Endothelial cell of umbilical vein (primary cell): ENCODE measurements around the gene TRAF7. TPM values are rescaled to one million over a fixed set of nuclear protein-coding genes. Genes with fewer than 3 reads are reported as not detected.

Experiments
- BruUV-seq: library from RNA; stranded (reverse); fragments of 400-500 nt; replicated peaks from 2 replicates; lab custom pipeline; 2021; lab: Mats Ljungman, UMichigan
- CTCF ChIA-PET: fragments of 300-600, 350-600 bp; sonication (Branson Sonifier 250); formaldehyde crosslinking; loops from one replicate; lab custom pipeline; 2021; ENCODE audit warnings: antibody characterized with exemption, inconsistent platforms; lab: Charles Lee
- POLR2A ChIA-PET: fragments of 300-600, 350-600 bp; sonication (Branson Sonifier 250); formaldehyde crosslinking; loops from one replicate; lab custom pipeline; 2021; ENCODE audit warnings: antibody characterized with exemption, inconsistent platforms; lab: Charles Lee
- DNase-seq: peaks from one replicate; pipeline ENCODE4 v3.0.0-alpha.2; 2011; ENCODE audit warnings: low read depth, low spot score
- FAIRE-seq: peaks from 2 replicates; lab custom pipeline; 2011; peaks lifted over from hg19 to GRCh38; lab: Jason Lieb, UNC
- H2AFZ ChIP-seq: 2 replicates; pipeline ENCODE4 v1.6.0; 2012; ENCODE audit warnings: low read depth, low read length, control low read depth, inconsistent platforms
- H3K27ac ChIP-seq: 2 replicates; pipeline ENCODE4 v1.5.1; 2011; ENCODE audit warnings: low read depth, mild to moderate bottlenecking, control low read depth, low read length, moderate library complexity; ENCODE audit not compliant: insufficient read depth
- H3K27me3 ChIP-seq, 2 experiments: 2 replicates each; pipeline versions ENCODE4 v1.6.0 to v1.6.1; 2011; ENCODE audit warnings: low read length in 2 of 2, mixed read lengths in 1 of 2; ENCODE audit not compliant: control insufficient read depth in 2 of 2, insufficient read depth in 2 of 2
- H3K36me3 ChIP-seq, 2 experiments: 2 replicates in 1 of 2; 3 replicates in 1 of 2; pipeline ENCODE4 v1.5.1; 2011; ENCODE audit warnings: low read length in 2 of 2, mild to moderate bottlenecking in 1 of 2, moderate library complexity in 1 of 2; ENCODE audit not compliant: control insufficient read depth in 2 of 2, insufficient read depth in 2 of 2; ENCODE audit errors: extremely low read depth in 1 of 2
- H3K4me1 ChIP-seq: 3 replicates; pipeline ENCODE4 v1.5.1; 2011; ENCODE audit warnings: mild to moderate bottlenecking, low read length; ENCODE audit not compliant: control insufficient read depth, insufficient read depth; ENCODE audit errors: extremely low read depth
- H3K4me2 ChIP-seq: 2 replicates; pipeline ENCODE4 v1.6.1; 2011; ENCODE audit warnings: low read length, control low read depth, mixed read lengths; ENCODE audit not compliant: insufficient read depth
- H3K4me3 ChIP-seq, 3 experiments: fragments of 200-600 bp in 1 of 3; sonication (generic), shearing (Covaris generic) in 1 of 3; replicated peaks in 1 of 3; 2 replicates each; pipeline ENCODE4 v1.5.1; 2011 to 2016; ENCODE audit warnings: control low read depth in 3 of 3, low read length in 3 of 3, mild to moderate bottlenecking in 2 of 3, inconsistent platforms in 1 of 3, low read depth in 1 of 3, moderate library complexity in 1 of 3; ENCODE audit not compliant: insufficient read depth in 1 of 3
- H3K79me2 ChIP-seq: 2 replicates; pipeline ENCODE4 v1.6.0; 2012; ENCODE audit warnings: low read length, inconsistent platforms; ENCODE audit not compliant: control insufficient read depth, insufficient read depth
- H3K9ac ChIP-seq: replicated peaks from 2 replicates; pipeline ENCODE3; 2011; ENCODE audit warnings: low read length, control low read depth; ENCODE audit not compliant: insufficient read depth; ENCODE audit errors: extremely low read depth
- H3K9me1 ChIP-seq: replicated peaks from 3 replicates; pipeline ENCODE4 v1.6.0; 2011; ENCODE audit warnings: mild to moderate bottlenecking, low read length; ENCODE audit not compliant: control insufficient read depth, insufficient read depth; ENCODE audit errors: extremely low read depth
- H3K9me3 ChIP-seq: replicated peaks from 2 replicates; pipeline ENCODE4 v1.5.1; 2012; ENCODE audit warnings: low read length, inconsistent platforms; ENCODE audit not compliant: control insufficient read depth, insufficient read depth
- H4K20me1 ChIP-seq: replicated peaks from 2 replicates; pipeline ENCODE3; 2011; ENCODE audit warnings: mild to moderate bottlenecking, low read length; ENCODE audit not compliant: control insufficient read depth, insufficient read depth; ENCODE audit errors: extremely low read depth
- CTCF ChIP-seq, 2 donors: IDR thresholded peaks; 1 replicate in 1 of 2; 2 replicates in 1 of 2; pipeline ENCODE4 v1.5.1; 2011; ENCODE audit warnings: low read length in 2 of 2, mild to moderate bottlenecking in 2 of 2, moderate library complexity in 2 of 2, control low read depth in 1 of 2, inconsistent platforms in 1 of 2, low read depth in 1 of 2; ENCODE audit not compliant: insufficient read depth in 1 of 2; ENCODE audit errors: extremely low read depth in 1 of 2
- EZH2 ChIP-seq: IDR thresholded peaks from 2 replicates; pipeline ENCODE4 v1.6.1; 2012; ENCODE audit warnings: borderline replicate concordance, low read depth, mild to moderate bottlenecking, moderate library complexity, low read length, inconsistent platforms; ENCODE audit not compliant: severe bottlenecking
- FOS ChIP-seq: IDR thresholded peaks from 2 replicates; pipeline ENCODE4 v1.6.1; 2011; ENCODE audit warnings: mild to moderate bottlenecking, low read length, moderate library complexity, borderline replicate concordance; ENCODE audit not compliant: insufficient read depth
- GATA2 ChIP-seq: IDR thresholded peaks from 2 replicates; pipeline ENCODE4 v1.7.0; 2011; ENCODE audit warnings: low read depth, mild to moderate bottlenecking, moderate library complexity, mixed read lengths, low read length; ENCODE audit not compliant: insufficient read length, insufficient read depth
- JUN ChIP-seq: IDR thresholded peaks from 2 replicates; pipeline ENCODE4 v1.6.1; 2011; ENCODE audit warnings: borderline replicate concordance, low read depth; ENCODE audit not compliant: insufficient read length, insufficient read depth
- MAX ChIP-seq: IDR thresholded peaks from 2 replicates; pipeline ENCODE4 v1.6.1; 2011; ENCODE audit not compliant: insufficient read depth, insufficient read length
- MYC ChIP-seq: IDR thresholded peaks from one replicate; pipeline ENCODE4 v1.6.1; 2011; ENCODE audit warnings: mild to moderate bottlenecking, low read depth, low read length
- POLR2A ChIP-seq: IDR thresholded peaks from 2 replicates; pipeline ENCODE4 v1.6.1; 2012; ENCODE audit warnings: low read depth, mild to moderate bottlenecking, control low read depth, low read length
- POLR2AphosphoS5 ChIP-seq: IDR thresholded peaks from 2 replicates; pipeline ENCODE4 v1.6.1; 2012; ENCODE audit warnings: low read depth, mild to moderate bottlenecking, control low read depth, low read length, moderate library complexity; ENCODE audit not compliant: insufficient read depth
- dilution Hi-C: fragments of 300-500 bp; cut with MboI; formaldehyde crosslinking; loops from one replicate; pipeline ENCODE4 v1.15.0; 2019; ENCODE audit warnings: low sequenced_read_pairs; ENCODE audit not compliant: extremely low pct_ligation_motif_present
- intact Hi-C: fragments of 100-400 bp; cut with micrococcal nuclease; formaldehyde crosslinking; loops from one replicate; pipeline ENCODE4 v1.10.0; 2022
- polyA plus RNA-seq, 4 experiments: library from polyadenylated mRNA; depleted of rRNA in 3 of 4; stranded (reverse) in 3 of 4; unstranded in 1 of 4; fragments of >200 nt; gene quantifications; 2 replicates each; pipeline versions ENCODE4 v1.2.1 to v1.2.3, GENCODE V29; 2011 to 2012; ENCODE audit warnings: missing spikeins in 1 of 4
- total RNA-seq: library from RNA; stranded (reverse); gene quantifications from 2 replicates; pipeline ENCODE4 v1.2.3, GENCODE V29; 2021

TRAF7 gene
- total and polyA plus RNA-seq, 2 donors (not counting 3 experiments of a cell fraction or from before 2014, with no cell fraction given): 141 to 175 TPM

- intact Hi-C loops (no loop called here), dilution Hi-C loops (no loop called here)
- Histone ChIP-seq H3K4me2 (no peak overlapping the region), H3K27me3 (peaks cover 5 to 7% of the 10 kb centered on the region in 2 experiments), H3K9ac (no peak overlapping the region), H3K4me1 (no peaks in the 10 kb centered on the region), H3K79me2 (no peaks in the 10 kb centered on the region), H3K9me1 (no peaks in the 10 kb centered on the region), H3K36me3 (no peaks in the 10 kb centered on the region), H2AFZ (no peak overlapping the region), H3K27ac (no peak overlapping the region), H4K20me1 (no peaks in the 10 kb centered on the region), H3K4me3 (no peak overlapping the region), H3K9me3 (no peaks in the 10 kb centered on the region)
- ChIA-PET POLR2A (no interaction called here), CTCF (no interaction called here)
- TF ChIP-seq GATA2 (no peak), MAX (no peak), MYC (no peak), CTCF (IDR thresholded peaks at IDR 0.05; ENCODE audit: extremely low read depth in 1 of 2, insufficient read depth in 1 of 2, low read depth in 1 of 2, low read length in 2 of 2) (no peak), FOS (no peak), EZH2 (no peak), POLR2AphosphoS5 (no peak), POLR2A (no peak), JUN (no peak)
- no TSS peak for BruUV-seq
- FAIRE-seq: no peak
- no peak for DNase-seq
These were observed 34.5 kb downstream of the TRAF7 start for GRCh38 chr16:2190002-2190658.
